ENCODE measurements around the gene AURKAIP1. TPM values are rescaled to one million over a fixed set of nuclear protein-coding genes. Genes with fewer than 3 reads are reported as not detected.

AURKAIP1 gene
- total RNA-seq, 1 donor from 2014 or later = 130 TPM

DNA sequence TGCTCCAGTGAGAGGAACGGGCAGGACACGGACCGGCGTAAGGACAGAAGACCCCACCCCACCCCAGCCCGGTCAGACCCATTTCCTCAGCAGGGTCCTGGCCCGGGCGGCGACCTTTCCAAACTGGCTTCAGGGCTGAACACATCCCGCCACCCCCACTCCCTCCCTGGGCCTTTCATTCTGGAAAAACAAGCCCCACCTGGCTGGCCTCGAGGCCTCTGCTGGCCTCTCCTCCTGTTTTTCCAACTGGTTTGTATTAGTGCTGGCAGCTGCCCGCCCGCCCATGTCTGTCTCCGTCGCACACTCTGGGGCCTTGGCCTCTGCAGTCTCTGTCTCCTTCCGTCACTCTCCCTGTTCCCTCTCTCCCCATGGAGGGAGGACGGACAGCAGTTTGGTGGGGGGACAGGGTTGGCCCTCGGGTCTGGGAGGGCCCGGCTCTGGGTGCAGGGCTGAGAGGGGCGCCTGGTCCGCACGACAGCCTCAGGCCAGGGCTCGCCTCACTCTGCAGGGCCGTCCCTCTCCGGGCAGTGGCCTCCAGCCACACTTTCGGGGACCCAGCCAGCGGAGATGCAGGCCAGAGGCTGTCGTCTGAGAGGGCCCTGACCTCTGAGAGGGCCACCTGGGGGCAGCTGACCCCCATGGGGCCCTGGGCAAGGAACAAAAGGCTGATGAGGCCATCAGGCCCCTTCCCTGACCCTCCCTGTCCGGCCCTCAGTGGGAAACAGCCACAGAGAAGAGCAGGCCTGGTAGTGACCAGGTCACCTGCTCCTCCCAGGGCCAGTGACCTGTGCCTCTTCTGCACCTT lies 15.1 kb downstream of the AURKAIP1 start:
- TF ChIP-seq, protein P1, sequence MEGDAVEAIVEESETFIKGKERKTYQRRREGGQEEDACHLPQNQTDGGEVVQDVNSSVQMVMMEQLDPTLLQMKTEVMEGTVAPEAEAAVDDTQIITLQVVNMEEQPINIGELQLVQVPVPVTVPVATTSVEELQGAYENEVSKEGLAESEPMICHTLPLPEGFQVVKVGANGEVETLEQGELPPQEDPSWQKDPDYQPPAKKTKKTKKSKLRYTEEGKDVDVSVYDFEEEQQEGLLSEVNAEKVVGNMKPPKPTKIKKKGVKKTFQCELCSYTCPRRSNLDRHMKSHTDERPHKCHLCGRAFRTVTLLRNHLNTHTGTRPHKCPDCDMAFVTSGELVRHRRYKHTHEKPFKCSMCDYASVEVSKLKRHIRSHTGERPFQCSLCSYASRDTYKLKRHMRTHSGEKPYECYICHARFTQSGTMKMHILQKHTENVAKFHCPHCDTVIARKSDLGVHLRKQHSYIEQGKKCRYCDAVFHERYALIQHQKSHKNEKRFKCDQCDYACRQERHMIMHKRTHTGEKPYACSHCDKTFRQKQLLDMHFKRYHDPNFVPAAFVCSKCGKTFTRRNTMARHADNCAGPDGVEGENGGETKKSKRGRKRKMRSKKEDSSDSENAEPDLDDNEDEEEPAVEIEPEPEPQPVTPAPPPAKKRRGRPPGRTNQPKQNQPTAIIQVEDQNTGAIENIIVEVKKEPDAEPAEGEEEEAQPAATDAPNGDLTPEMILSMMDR (IDR thresholded peaks at IDR 0.05; ENCODE audit: partially characterized antibody, unreplicated experiment) = no peak
- no peak overlapping the region for H3K27ac Mint-ChIP-seq (ENCODE audit: unreplicated experiment)
- peaks cover 11% of the 10 kb centered on the region for H3K4me1 Mint-ChIP-seq (ENCODE audit: low read depth, unreplicated experiment)
- no peak overlapping the region for H3K4me3 Mint-ChIP-seq (ENCODE audit: unreplicated experiment)
- no peaks in the 10 kb centered on the region for H3K36me3 Mint-ChIP-seq (ENCODE audit: unreplicated experiment)
- DNase-seq = peak; percentile 29
- peaks cover 8% of the 10 kb centered on the region for H3K27me3 Mint-ChIP-seq (ENCODE audit: unreplicated experiment)
- H3K9me3 Mint-ChIP-seq (ENCODE audit: unreplicated experiment) = peaks cover 2% of the 10 kb centered on the region

DNA sequence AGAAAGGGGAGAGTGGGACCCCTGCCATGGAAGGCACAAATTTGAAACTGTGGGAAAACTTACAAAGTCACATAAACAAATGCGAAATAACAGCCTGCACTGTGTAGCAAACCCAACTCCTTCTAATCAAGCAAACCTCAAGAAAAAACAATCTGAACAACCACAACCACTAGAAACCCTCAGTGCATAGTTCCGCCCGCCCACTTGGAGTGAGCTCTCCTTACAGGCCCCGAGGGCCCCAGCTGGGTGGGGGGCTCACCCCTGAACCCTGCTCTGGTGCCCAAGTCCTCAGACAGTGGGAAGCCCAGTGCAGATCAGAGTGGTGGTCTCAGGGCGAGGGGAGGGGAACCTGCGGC lies 15.7 kb downstream of the AURKAIP1 start:
- Mint-ChIP-seq H3K9me3 (ENCODE audit: unreplicated experiment) (peaks cover 2% of the 10 kb centered on the region), H3K4me1 (ENCODE audit: low read depth, unreplicated experiment) (peaks cover 11% of the 10 kb centered on the region), H3K27ac (ENCODE audit: unreplicated experiment) (no peak overlapping the region), H3K4me3 (ENCODE audit: unreplicated experiment) (peak overlapping the region; percentile 25), H3K36me3 (ENCODE audit: unreplicated experiment) (no peaks in the 10 kb centered on the region), H3K27me3 (ENCODE audit: unreplicated experiment) (peaks cover 8% of the 10 kb centered on the region)
- no peak for DNase-seq
- TF ChIP-seq, protein P1 (IDR thresholded peaks at IDR 0.05; ENCODE audit: partially characterized antibody, unreplicated experiment) = no peak

DNA sequence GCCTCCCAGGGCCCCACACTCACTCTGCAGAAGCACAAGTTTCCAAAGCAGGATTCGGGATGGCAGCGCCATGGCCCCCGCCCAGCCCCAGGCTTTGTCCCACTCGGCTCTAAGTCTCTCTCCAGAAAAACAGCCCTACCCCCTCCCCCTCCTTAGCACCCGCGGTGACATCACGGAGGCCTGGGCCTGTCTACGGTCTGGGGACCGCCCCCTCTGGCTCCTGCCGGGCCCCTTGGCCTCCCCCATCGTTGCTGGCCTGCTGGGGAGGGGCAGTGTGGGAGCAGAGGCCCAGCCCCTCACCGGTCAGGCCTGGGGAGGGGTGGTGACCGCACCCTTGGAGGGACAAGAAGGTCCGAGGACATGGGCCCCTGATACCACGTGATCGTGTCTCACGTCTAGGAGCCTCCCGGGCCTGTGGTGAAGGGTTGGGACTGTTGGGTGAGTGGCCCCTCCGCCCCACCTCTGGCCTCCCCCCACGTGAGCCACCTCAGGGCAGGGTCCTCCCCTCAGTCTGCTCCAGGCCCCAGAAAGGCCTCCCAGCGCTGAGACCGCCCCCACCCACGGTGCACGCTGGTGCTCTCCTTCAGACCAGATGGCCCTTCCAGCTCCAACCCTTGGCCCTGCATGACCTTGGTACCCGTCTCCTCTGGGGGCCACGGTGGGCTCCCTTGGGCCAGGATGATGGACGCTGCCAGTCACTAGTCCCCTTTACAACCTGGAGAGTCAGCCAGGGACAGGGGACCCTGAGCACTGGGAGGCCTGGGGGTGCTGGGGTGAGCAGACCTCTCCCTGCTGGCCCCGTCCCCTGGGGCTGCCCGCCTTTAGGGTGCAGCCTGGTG lies 16.4 kb downstream of the AURKAIP1 start, which contains the start of gene MXRA8:
MXRA8 (minus strand) TSS at position 123 of the 839 bp plus-strand sequence; CDS start at position 72, 51 bp downstream.
- peak; percentile 22 for DNase-seq
- Mint-ChIP-seq H3K36me3 (ENCODE audit: unreplicated experiment) (no peaks in the 10 kb centered on the region), H3K4me1 (ENCODE audit: low read depth, unreplicated experiment) (peaks cover 11% of the 10 kb centered on the region), H3K27me3 (ENCODE audit: unreplicated experiment) (peaks cover 8% of the 10 kb centered on the region), H3K27ac (ENCODE audit: unreplicated experiment) (no peak within 1 kb of the TSS), H3K9me3 (ENCODE audit: unreplicated experiment) (peaks cover 2% of the 10 kb centered on the region), H3K4me3 (ENCODE audit: unreplicated experiment) (peak within 1 kb of the TSS; percentile 25)
- TF ChIP-seq, protein P1 (IDR thresholded peaks at IDR 0.05; ENCODE audit: partially characterized antibody, unreplicated experiment) = no peak

DNA sequence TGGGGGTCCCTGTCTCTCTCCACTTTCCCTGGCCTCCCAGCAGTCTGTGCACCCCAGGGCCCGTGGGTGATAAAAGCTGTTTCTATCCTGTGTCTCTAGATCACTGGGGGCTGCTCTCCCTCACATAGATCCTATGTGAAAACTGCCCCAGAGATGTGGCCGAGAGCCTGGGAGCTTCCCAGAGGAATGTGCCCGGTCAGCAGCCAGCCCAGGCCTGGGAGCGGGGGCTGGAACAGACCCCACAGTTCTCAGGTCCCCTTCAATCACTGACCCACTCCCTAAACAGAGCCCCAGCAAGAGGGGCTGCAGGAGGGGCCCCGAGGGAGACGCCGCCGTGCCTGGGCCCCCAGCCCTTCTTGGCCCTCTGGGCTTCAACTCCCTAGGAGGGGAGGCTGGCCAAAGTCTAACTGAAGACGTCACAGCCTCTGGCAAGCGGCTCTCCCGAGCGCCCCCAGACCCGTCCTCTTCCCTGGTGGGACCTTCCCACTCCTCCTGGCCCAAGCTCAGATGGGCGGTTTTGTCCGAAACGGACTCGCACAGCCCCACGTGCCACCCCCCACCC lies 17.1 kb downstream of the AURKAIP1 start:
- peaks cover 8% of the 10 kb centered on the region for H3K27me3 Mint-ChIP-seq (ENCODE audit: unreplicated experiment)

More for the DNA sequence above, 17.1 kb downstream of the AURKAIP1 start:
- peak; percentile 21 for DNase-seq
- Mint-ChIP-seq H3K27ac (ENCODE audit: unreplicated experiment) (no peak overlapping the region), H3K36me3 (ENCODE audit: unreplicated experiment) (no peaks in the 10 kb centered on the region), H3K4me3 (ENCODE audit: unreplicated experiment) (peak overlapping the region; percentile 11), H3K9me3 (ENCODE audit: unreplicated experiment) (peaks cover 2% of the 10 kb centered on the region), H3K4me1 (ENCODE audit: low read depth, unreplicated experiment) (peaks cover 11% of the 10 kb centered on the region)
- TF ChIP-seq, protein P1 (IDR thresholded peaks at IDR 0.05; ENCODE audit: partially characterized antibody, unreplicated experiment) = no peak

Data from glutamatergic neuron (in vitro differentiated cells).